Measurements from ENCODE around the gene CLEC4D. TPM values are rescaled to one million over a fixed set of nuclear protein-coding genes. Genes with fewer than 3 reads are reported as not detected.

CLEC4D gene
- total and polyA plus RNA-seq, 4 donors = 0.61 to 39.2 (median 3.0) TPM

- no peak for ATAC-seq (ENCODE audit: insufficient read depth, low FRiP score)
- H3K4me1 ChIP-seq (ENCODE audit: control insufficient read depth in 5 of 5, insufficient read depth in 5 of 5, low read length in 5 of 5) = no peaks in the 10 kb centered on the region
- no peaks in the 10 kb centered on the region for H3K9me3 ChIP-seq (ENCODE audit: control insufficient read depth in 4 of 4, insufficient read depth in 3 of 4, low read length in 3 of 4)
- TF ChIP-seq, protein P1, sequence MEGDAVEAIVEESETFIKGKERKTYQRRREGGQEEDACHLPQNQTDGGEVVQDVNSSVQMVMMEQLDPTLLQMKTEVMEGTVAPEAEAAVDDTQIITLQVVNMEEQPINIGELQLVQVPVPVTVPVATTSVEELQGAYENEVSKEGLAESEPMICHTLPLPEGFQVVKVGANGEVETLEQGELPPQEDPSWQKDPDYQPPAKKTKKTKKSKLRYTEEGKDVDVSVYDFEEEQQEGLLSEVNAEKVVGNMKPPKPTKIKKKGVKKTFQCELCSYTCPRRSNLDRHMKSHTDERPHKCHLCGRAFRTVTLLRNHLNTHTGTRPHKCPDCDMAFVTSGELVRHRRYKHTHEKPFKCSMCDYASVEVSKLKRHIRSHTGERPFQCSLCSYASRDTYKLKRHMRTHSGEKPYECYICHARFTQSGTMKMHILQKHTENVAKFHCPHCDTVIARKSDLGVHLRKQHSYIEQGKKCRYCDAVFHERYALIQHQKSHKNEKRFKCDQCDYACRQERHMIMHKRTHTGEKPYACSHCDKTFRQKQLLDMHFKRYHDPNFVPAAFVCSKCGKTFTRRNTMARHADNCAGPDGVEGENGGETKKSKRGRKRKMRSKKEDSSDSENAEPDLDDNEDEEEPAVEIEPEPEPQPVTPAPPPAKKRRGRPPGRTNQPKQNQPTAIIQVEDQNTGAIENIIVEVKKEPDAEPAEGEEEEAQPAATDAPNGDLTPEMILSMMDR (IDR thresholded peaks at IDR 0.05; ENCODE audit: control extremely low read depth, extremely low read depth) = no peak
- DNase-seq = no peak
- no peak overlapping the region for H3K4me3 ChIP-seq
- no peak overlapping the region for H3K27ac ChIP-seq (ENCODE audit: low read depth in 1 of 2, low read length in 1 of 2)
- WGBS, 2 donors = 90 to 97% methylated on average over 2 of the region's 2 CpGs
- H3K36me3 ChIP-seq (ENCODE audit: control insufficient read depth in 4 of 4, insufficient read depth in 4 of 4, low read length in 4 of 4) = no peaks in the 10 kb centered on the region
- no peak overlapping the region for H3K9ac ChIP-seq (ENCODE audit: insufficient read depth in 1 of 2, low read length in 2 of 2)
- H3K27me3 ChIP-seq (ENCODE audit: control insufficient read depth in 3 of 3, insufficient read depth in 3 of 3, low read length in 2 of 3) = no peaks in the 10 kb centered on the region
These were observed 34.9 kb downstream of the CLEC4D start for GRCh38 chr12:8548192-8548591.

DNA sequence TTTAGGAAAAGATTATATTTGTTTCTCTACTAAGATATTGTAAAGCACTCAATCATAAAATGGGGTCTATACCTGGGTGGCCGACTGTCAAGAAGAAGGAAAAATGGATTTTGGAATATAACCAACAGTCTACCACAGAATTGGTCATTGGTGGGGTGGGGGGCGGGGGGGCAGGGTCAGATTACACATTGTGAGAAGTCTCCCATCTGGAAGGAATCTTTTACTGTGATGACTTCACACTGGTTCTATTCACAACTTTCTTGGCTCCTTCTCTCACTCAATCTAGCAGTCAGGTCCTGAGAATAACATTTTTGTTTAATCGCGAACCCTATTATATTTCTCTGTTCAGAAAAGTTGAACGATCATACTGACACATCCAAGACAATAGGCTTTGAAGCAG, 36.1 kb downstream of the CLEC4D start:
- no peaks in the 10 kb centered on the region for H3K27me3 ChIP-seq (ENCODE audit: control insufficient read depth in 3 of 3, insufficient read depth in 3 of 3, low read length in 2 of 3)
- no peaks in the 10 kb centered on the region for H3K4me1 ChIP-seq (ENCODE audit: control insufficient read depth in 5 of 5, insufficient read depth in 5 of 5, low read length in 5 of 5)
- DNase-seq = no peak
- H3K9me3 ChIP-seq (ENCODE audit: control insufficient read depth in 4 of 4, insufficient read depth in 3 of 4, low read length in 3 of 4) = no peaks in the 10 kb centered on the region
- 84 to 87% methylated on average over 5 of the region's 5 CpGs for WGBS, 2 donors
- ATAC-seq (ENCODE audit: insufficient read depth, low FRiP score) = no peak
- no peak overlapping the region for H3K4me3 ChIP-seq
- H3K27ac ChIP-seq (ENCODE audit: low read depth in 1 of 2, low read length in 1 of 2) = no peak overlapping the region
- H3K36me3 ChIP-seq (ENCODE audit: control insufficient read depth in 4 of 4, insufficient read depth in 4 of 4, low read length in 4 of 4) = no peaks in the 10 kb centered on the region
- H3K9ac ChIP-seq (ENCODE audit: insufficient read depth in 1 of 2, low read length in 2 of 2) = no peak overlapping the region
- TF ChIP-seq, protein P1 (IDR thresholded peaks at IDR 0.05; ENCODE audit: control extremely low read depth, extremely low read depth) = no peak

- H3K27me3 ChIP-seq (ENCODE audit: control insufficient read depth in 3 of 3, insufficient read depth in 3 of 3, low read length in 2 of 3) = no peaks in the 10 kb centered on the region
- WGBS, 2 donors = 76 to 87% methylated on average over 6 of the region's 6 CpGs
- TF ChIP-seq, protein P1 (IDR thresholded peaks at IDR 0.05; ENCODE audit: control extremely low read depth, extremely low read depth) = no peak
- no peak overlapping the region for H3K9ac ChIP-seq (ENCODE audit: insufficient read depth in 1 of 2, low read length in 2 of 2)
- no peak overlapping the region for H3K4me3 ChIP-seq
- H3K36me3 ChIP-seq (ENCODE audit: control insufficient read depth in 4 of 4, insufficient read depth in 4 of 4, low read length in 4 of 4) = no peaks in the 10 kb centered on the region
- no peaks in the 10 kb centered on the region for H3K9me3 ChIP-seq (ENCODE audit: control insufficient read depth in 4 of 4, insufficient read depth in 3 of 4, low read length in 3 of 4)
- H3K4me1 ChIP-seq (ENCODE audit: control insufficient read depth in 5 of 5, insufficient read depth in 5 of 5, low read length in 5 of 5) = no peaks in the 10 kb centered on the region
- ATAC-seq (ENCODE audit: insufficient read depth, low FRiP score) (no peak), DNase-seq (no peak)
- H3K27ac ChIP-seq (ENCODE audit: low read depth in 1 of 2, low read length in 1 of 2) = no peak overlapping the region
These were observed 39.9 kb downstream of the CLEC4D start for GRCh38 chr12:8553088-8553627.

All from lung (tissue), 12 donors.